ENCODE data around the gene PARD6B.

GRCh38 chr20:50720026-50720425, 11.4 kb upstream of the PARD6B start:
- no peak for TF ChIP-seq CTCF (conservative IDR thresholded peaks at IDR 0.05; ENCODE audit: low read length)
- TF ChIP-seq EZH2phosphoT487 (IDR thresholded peaks at IDR 0.05; ENCODE audit: borderline replicate concordance): no peak

All from Loucy (cell line).